Mucosa of stomach (tissue), 1 donor: Measurements from ENCODE around the gene SEMA6A.

Experiments used
- H3K27me3 ChIP-seq: one replicate; pipeline ENCODE4 v1.7.0; 2013; ENCODE audit warnings: mild to moderate bottlenecking, low read length; ENCODE audit not compliant: control insufficient read depth, insufficient read depth
- H3K36me3 ChIP-seq: one replicate; pipeline ENCODE4 v1.7.0; 2013; ENCODE audit warnings: low read length; ENCODE audit not compliant: control insufficient read depth, insufficient read depth
- H3K4me1 ChIP-seq: one replicate; pipeline ENCODE4 v1.7.0; 2013; ENCODE audit warnings: mild to moderate bottlenecking, low read length; ENCODE audit not compliant: control insufficient read depth, insufficient read depth
- H3K4me3 ChIP-seq: one replicate; pipeline ENCODE4 v1.7.0; 2013; ENCODE audit warnings: low read length
- H3K9ac ChIP-seq: one replicate; pipeline ENCODE4 v1.7.0; 2013; ENCODE audit warnings: mild to moderate bottlenecking, low read length, moderate library complexity
- H3K9me3 ChIP-seq: one replicate; pipeline ENCODE4 v1.7.0; 2013; ENCODE audit warnings: mild to moderate bottlenecking, low read length, moderate library complexity; ENCODE audit not compliant: control insufficient read depth
- donor health status: Pancreatic carcinoma.

The SEMA6A gene

GRCh38 chr5:116411101-116411571 lies 163.5 kb downstream of the SEMA6A start:
- Histone ChIP-seq H3K27me3 (no peaks in the 10 kb centered on the region), H3K9me3 (no peaks in the 10 kb centered on the region), H3K36me3 (no peaks in the 10 kb centered on the region), H3K4me1 (no peaks in the 10 kb centered on the region), H3K9ac (no peak overlapping the region), H3K4me3 (no peak overlapping the region)

GRCh38 chr5:116410336-116410890 lies 164.2 kb downstream of the SEMA6A start:
- H3K36me3 ChIP-seq, result no peaks in the 10 kb centered on the region
- H3K4me1 ChIP-seq, result no peaks in the 10 kb centered on the region
- no peaks in the 10 kb centered on the region for H3K27me3 ChIP-seq
- H3K9ac ChIP-seq, result no peak overlapping the region
- no peaks in the 10 kb centered on the region for H3K9me3 ChIP-seq
- H3K4me3 ChIP-seq, result no peak overlapping the region

GRCh38 chr5:116409591-116410296 lies 164.9 kb downstream of the SEMA6A start:
- Histone ChIP-seq H3K27me3 (no peaks in the 10 kb centered on the region), H3K4me3 (no peak overlapping the region), H3K36me3 (no peaks in the 10 kb centered on the region), H3K9ac (no peak overlapping the region), H3K9me3 (no peaks in the 10 kb centered on the region), H3K4me1 (no peaks in the 10 kb centered on the region)

GRCh38 chr5:116406306-116407041 lies 168.1 kb downstream of the SEMA6A start:
- Histone ChIP-seq H3K9ac (no peak overlapping the region), H3K9me3 (no peaks in the 10 kb centered on the region), H3K4me3 (no peak overlapping the region), H3K27me3 (no peaks in the 10 kb centered on the region), H3K4me1 (no peaks in the 10 kb centered on the region), H3K36me3 (no peaks in the 10 kb centered on the region)

- H3K4me3 ChIP-seq, result no peak overlapping the region
- no peaks in the 10 kb centered on the region for H3K36me3 ChIP-seq
- no peak overlapping the region for H3K9ac ChIP-seq
- H3K4me1 ChIP-seq, result no peaks in the 10 kb centered on the region
- no peaks in the 10 kb centered on the region for H3K27me3 ChIP-seq
- H3K9me3 ChIP-seq, result no peaks in the 10 kb centered on the region
Observed at GRCh38 chr5:116404792-116405191, 169.8 kb downstream of the SEMA6A start.

- H3K36me3 ChIP-seq, result no peaks in the 10 kb centered on the region
- H3K27me3 ChIP-seq, result no peaks in the 10 kb centered on the region
- no peaks in the 10 kb centered on the region for H3K9me3 ChIP-seq
- no peak overlapping the region for H3K4me3 ChIP-seq
- H3K4me1 ChIP-seq, result no peaks in the 10 kb centered on the region
- H3K9ac ChIP-seq, result no peak overlapping the region
Observed at GRCh38 chr5:116404016-116404415, 170.6 kb downstream of the SEMA6A start.

- H3K9ac ChIP-seq, result no peak overlapping the region
- H3K4me3 ChIP-seq, result no peak overlapping the region
- no peaks in the 10 kb centered on the region for H3K27me3 ChIP-seq
Observed at GRCh38 chr5:116402235-116402634, 172.4 kb downstream of the SEMA6A start.

GRCh38 chr5:116401576-116401975 lies 173.0 kb downstream of the SEMA6A start:
- no peaks in the 10 kb centered on the region for H3K4me1 ChIP-seq
- H3K9me3 ChIP-seq, result no peaks in the 10 kb centered on the region
- no peaks in the 10 kb centered on the region for H3K36me3 ChIP-seq
- no peaks in the 10 kb centered on the region for H3K27me3 ChIP-seq
- H3K4me3 ChIP-seq, result no peak overlapping the region
- no peak overlapping the region for H3K9ac ChIP-seq

More at GRCh38 chr5:116402235-116402634, 172.4 kb downstream of the SEMA6A start:
- H3K4me1 ChIP-seq, result no peaks in the 10 kb centered on the region
- H3K36me3 ChIP-seq, result no peaks in the 10 kb centered on the region
- H3K9me3 ChIP-seq, result no peaks in the 10 kb centered on the region

GRCh38 chr5:116396476-116397099 lies 178.0 kb downstream of the SEMA6A start:
- no peak overlapping the region for H3K9ac ChIP-seq
- no peaks in the 10 kb centered on the region for H3K9me3 ChIP-seq
- no peak overlapping the region for H3K4me3 ChIP-seq
- no peaks in the 10 kb centered on the region for H3K4me1 ChIP-seq
- H3K27me3 ChIP-seq, result no peaks in the 10 kb centered on the region
- H3K36me3 ChIP-seq, result no peaks in the 10 kb centered on the region

- Histone ChIP-seq H3K9ac (no peak overlapping the region), H3K27me3 (no peaks in the 10 kb centered on the region), H3K4me3 (no peak overlapping the region), H3K36me3 (no peaks in the 10 kb centered on the region), H3K9me3 (no peaks in the 10 kb centered on the region), H3K4me1 (no peaks in the 10 kb centered on the region)
Observed at GRCh38 chr5:116395631-116396203, 178.9 kb downstream of the SEMA6A start.

GRCh38 chr5:116395226-116395625 lies 179.4 kb downstream of the SEMA6A start:
- Histone ChIP-seq H3K36me3 (no peaks in the 10 kb centered on the region), H3K9me3 (no peaks in the 10 kb centered on the region), H3K9ac (no peak overlapping the region), H3K4me1 (no peaks in the 10 kb centered on the region), H3K27me3 (no peaks in the 10 kb centered on the region), H3K4me3 (no peak overlapping the region)
